Inflammatory macrophage treated with lipopolysaccharide for 1 hour (primary cell): Measurements from ENCODE around the gene OR6B1.

Experiments used
- DNase-seq, 2 donors: peaks; one replicate each; pipeline ENCODE4 v3.0.0-alpha.2; 2020 to 2022

Gene OR6B1

GRCh38 chr7:144000020-144000419, at the start of gene OR6B1:
Gene OR6B1 (plus strand): TSS chr7:144000320. CDS start chr7:144003997, 3,677 bp downstream.
- DNase-seq, result no peak

- DNase-seq, result no peak
Observed at GRCh38 chr7:143953421-143953820, 46.7 kb upstream of the OR6B1 start.

GRCh38 chr7:143954135-143954534, 46.0 kb upstream of the OR6B1 start:
- no peak for DNase-seq

- DNase-seq, result no peak
Observed at GRCh38 chr7:143954544-143954943, 45.6 kb upstream of the OR6B1 start, which contains the start of gene OR2F1. Gene OR2F1 (plus strand): TSS chr7:143954844. CDS start chr7:143959971, 5,127 bp downstream.

GRCh38 chr7:143958781-143959180, 41.3 kb upstream of the OR6B1 start:
- no peak for DNase-seq

- DNase-seq, result no peak
Observed at GRCh38 chr7:143960813-143961610, 39.1 kb upstream of the OR6B1 start.

GRCh38 chr7:143965280-143965679, 34.8 kb upstream of the OR6B1 start:
- DNase-seq, result no peak

- no peak for DNase-seq
Observed at GRCh38 chr7:143967398-143967797, 32.7 kb upstream of the OR6B1 start.

- no peak for DNase-seq
Observed at GRCh38 chr7:143973870-143974416, 26.2 kb upstream of the OR6B1 start.

- no peak for DNase-seq
Observed at GRCh38 chr7:143974459-143974858, 25.7 kb upstream of the OR6B1 start.

GRCh38 chr7:143975617-143976016, 24.5 kb upstream of the OR6B1 start:
- no peak for DNase-seq

- no peak for DNase-seq
Observed at GRCh38 chr7:143978585-143978984, 21.5 kb upstream of the OR6B1 start.

- DNase-seq, result no peak
Observed at GRCh38 chr7:143979359-143979758, 20.8 kb upstream of the OR6B1 start.

- no peak for DNase-seq
Observed at GRCh38 chr7:143979998-143980397, 20.1 kb upstream of the OR6B1 start.

- DNase-seq, result no peak
Observed at GRCh38 chr7:143980746-143981510, 19.2 kb upstream of the OR6B1 start.

GRCh38 chr7:143983960-143984359, 16.2 kb upstream of the OR6B1 start:
- DNase-seq, result no peak

- DNase-seq, result no peak
Observed at GRCh38 chr7:143987513-143987912, 12.6 kb upstream of the OR6B1 start.

- no peak for DNase-seq
Observed at GRCh38 chr7:143988976-143989745, 11.0 kb upstream of the OR6B1 start.

GRCh38 chr7:143992670-143993069, 7.5 kb upstream of the OR6B1 start:
- DNase-seq, result no peak

GRCh38 chr7:143993924-143994323, 6.2 kb upstream of the OR6B1 start:
- DNase-seq, result no peak

GRCh38 chr7:144001543-144001942, 1.4 kb downstream of the OR6B1 start:
- no peak for DNase-seq

- DNase-seq, result no peak
Observed at GRCh38 chr7:144004703-144005102, 4.6 kb downstream of the OR6B1 start.
